Coronary artery (tissue), 2 donors: ENCODE data around the gene EPN3.

Source experiments
- DNase-seq: peaks from one replicate; pipeline ENCODE4 v3.0.0-alpha.2; 2017; ENCODE audit warnings: low spot score
- H3K27ac ChIP-seq, 2 donors: fragments of 200-600 bp; sonication (generic); one replicate each; pipeline ENCODE4 v1.5.1; 2016 to 2019
- H3K4me3 ChIP-seq: fragments of 200-600 bp; sonication (generic); 2 replicates; pipeline ENCODE4 v1.5.1; 2016; ENCODE audit warnings: mild to moderate bottlenecking, moderate library complexity
- TF ChIP-seq, protein P1 (sequence below): fragments of 200-600 bp; sonication (generic); IDR thresholded peaks from one replicate; pipeline ENCODE4 v1.5.1; 2019; ENCODE audit warnings: antibody characterized with exemption

EPN3 gene

DNA sequence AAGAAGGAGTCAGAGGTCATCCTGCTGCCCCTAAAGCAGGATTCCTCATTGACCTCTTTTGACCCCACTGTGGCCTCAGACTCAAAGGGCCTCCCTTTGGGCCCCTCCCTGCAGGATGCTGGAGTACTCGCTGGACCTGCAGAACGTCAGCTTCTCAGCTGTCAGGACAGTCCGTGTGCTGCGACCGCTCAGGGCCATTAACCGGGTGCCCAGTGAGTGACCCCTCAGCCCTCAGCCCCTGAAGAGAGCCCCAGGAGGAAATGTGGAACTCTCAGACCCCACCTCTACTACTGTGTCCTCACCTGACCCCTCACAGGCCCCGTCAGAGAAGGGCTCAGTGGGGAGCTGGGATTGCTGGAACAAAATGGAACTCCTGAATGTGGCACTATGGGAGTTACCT lies 37.1 kb downstream of the EPN3 start:
- no peak for DNase-seq
- no peak overlapping the region for H3K4me3 ChIP-seq
- TF ChIP-seq, protein P1, sequence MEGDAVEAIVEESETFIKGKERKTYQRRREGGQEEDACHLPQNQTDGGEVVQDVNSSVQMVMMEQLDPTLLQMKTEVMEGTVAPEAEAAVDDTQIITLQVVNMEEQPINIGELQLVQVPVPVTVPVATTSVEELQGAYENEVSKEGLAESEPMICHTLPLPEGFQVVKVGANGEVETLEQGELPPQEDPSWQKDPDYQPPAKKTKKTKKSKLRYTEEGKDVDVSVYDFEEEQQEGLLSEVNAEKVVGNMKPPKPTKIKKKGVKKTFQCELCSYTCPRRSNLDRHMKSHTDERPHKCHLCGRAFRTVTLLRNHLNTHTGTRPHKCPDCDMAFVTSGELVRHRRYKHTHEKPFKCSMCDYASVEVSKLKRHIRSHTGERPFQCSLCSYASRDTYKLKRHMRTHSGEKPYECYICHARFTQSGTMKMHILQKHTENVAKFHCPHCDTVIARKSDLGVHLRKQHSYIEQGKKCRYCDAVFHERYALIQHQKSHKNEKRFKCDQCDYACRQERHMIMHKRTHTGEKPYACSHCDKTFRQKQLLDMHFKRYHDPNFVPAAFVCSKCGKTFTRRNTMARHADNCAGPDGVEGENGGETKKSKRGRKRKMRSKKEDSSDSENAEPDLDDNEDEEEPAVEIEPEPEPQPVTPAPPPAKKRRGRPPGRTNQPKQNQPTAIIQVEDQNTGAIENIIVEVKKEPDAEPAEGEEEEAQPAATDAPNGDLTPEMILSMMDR, result no peak
- no peak overlapping the region for H3K27ac ChIP-seq

DNA sequence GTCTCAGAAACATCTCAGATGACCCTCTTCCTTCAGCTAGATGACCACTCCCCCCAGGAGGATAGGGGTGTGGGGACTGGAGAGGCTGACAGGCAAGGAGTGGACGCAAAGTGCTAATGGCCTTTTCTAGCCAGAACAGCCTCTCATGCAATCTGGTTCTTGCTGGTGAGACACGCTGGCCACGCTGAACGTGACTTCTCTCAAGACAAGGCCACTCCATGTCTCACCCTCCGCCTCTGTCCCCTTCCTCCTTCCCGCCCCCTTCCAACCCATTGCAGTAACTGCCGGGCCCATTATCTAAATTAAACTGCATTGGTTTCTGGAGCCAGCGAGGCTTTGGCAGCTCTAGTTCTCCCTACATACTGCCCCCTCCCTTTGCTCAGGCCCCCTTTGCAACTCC lies 37.5 kb downstream of the EPN3 start:
- no peak for DNase-seq
- TF ChIP-seq, protein P1, result no peak
- no peak overlapping the region for H3K4me3 ChIP-seq
- H3K27ac ChIP-seq, result no peak overlapping the region

DNA sequence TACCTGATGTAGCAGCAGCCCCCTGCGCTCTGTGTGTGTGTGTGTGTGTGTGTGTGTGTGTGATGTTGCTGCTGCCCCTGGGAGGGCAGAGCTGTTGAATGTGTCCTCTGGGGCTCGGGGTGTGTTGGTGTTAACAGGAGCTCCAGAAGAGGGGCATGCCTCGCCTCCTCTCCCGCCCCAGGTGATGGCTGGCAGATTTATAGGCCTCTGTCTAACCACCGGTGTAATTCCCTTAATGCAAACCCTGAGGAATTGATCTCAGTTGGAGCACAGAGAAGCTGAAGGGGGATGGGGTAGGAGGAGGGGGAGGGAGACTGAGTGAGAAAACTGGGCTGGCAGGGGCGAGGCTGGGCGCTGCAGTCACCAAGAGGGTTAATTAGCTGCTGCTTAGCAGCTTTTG lies 38.0 kb downstream of the EPN3 start:
- Histone ChIP-seq H3K4me3 (no peak overlapping the region), H3K27ac (no peak overlapping the region)
- TF ChIP-seq, protein P1, result no peak
- no peak for DNase-seq

DNA sequence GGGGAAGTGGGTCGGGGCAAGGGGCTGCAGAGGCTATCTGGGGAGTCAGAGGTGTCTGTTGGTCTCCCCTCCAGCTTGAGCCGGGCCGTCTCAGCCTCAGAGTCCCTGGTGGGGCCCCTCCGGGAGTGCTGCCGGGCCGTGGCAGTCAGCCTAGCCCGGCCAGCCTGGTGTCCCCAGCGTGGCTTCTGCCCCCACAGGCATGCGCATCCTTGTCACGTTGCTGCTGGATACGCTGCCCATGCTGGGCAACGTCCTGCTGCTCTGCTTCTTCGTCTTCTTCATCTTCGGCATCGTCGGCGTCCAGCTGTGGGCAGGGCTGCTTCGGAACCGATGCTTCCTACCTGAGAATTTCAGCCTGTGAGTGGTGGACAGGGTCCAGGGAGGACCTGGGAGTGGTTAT lies 39.1 kb downstream of the EPN3 start:
- Histone ChIP-seq H3K4me3 (no peak overlapping the region), H3K27ac (no peak overlapping the region)
- DNase-seq, result no peak
- TF ChIP-seq, protein P1, result no peak

DNA sequence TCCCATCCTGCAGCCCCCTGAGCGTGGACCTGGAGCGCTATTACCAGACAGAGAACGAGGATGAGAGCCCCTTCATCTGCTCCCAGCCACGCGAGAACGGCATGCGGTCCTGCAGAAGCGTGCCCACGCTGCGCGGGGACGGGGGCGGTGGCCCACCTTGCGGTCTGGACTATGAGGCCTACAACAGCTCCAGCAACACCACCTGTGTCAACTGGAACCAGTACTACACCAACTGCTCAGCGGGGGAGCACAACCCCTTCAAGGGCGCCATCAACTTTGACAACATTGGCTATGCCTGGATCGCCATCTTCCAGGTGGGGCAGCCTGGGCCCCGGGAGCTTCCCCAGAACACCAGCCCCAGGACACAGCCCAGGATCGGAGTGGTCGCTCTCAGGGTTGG lies 40.0 kb downstream of the EPN3 start:
- TF ChIP-seq, protein P1, result no peak
- H3K27ac ChIP-seq, result no peak overlapping the region

DNA sequence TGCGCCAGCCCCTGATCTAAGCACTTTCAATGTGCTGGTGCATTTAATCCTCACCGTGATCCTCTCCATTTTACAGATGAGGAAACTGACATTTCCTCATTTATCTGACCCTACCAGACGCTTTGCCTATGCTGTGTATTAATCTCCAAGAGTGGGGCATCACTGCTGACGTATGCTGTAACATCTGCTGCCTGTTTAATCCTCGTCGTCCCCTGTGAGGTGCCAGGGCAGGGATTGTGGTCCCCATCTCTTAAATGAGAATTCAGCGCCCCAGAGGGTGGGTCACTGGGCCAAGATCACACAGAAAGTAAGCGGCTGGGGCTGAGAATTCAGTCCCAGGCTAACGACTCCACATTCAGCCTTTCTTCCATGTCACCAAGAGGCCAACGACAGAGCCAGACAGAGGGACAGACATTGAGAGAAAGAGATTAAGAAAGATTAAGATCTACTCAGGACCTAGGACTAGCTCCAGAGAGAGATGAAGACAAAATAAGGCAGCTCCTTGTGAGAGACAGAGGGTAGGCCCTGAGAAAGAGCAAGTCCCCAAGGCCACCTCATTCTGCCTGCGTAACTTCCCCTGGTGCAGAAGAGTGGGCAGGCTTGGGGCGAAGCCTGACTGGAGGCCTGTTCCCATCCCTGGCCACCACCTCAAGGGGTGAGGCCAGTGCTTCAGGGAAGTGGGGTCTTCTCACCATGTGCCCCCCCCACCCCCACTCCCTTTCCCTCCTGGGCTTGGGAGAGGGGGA lies 41.5 kb downstream of the EPN3 start:
- Histone ChIP-seq H3K27ac (no peak overlapping the region), H3K4me3 (no peak overlapping the region)
- TF ChIP-seq, protein P1, result no peak
- no peak for DNase-seq

More for the DNA sequence above, 40.0 kb downstream of the EPN3 start:
- H3K4me3 ChIP-seq, result no peak overlapping the region
- DNase-seq, result no peak

DNA sequence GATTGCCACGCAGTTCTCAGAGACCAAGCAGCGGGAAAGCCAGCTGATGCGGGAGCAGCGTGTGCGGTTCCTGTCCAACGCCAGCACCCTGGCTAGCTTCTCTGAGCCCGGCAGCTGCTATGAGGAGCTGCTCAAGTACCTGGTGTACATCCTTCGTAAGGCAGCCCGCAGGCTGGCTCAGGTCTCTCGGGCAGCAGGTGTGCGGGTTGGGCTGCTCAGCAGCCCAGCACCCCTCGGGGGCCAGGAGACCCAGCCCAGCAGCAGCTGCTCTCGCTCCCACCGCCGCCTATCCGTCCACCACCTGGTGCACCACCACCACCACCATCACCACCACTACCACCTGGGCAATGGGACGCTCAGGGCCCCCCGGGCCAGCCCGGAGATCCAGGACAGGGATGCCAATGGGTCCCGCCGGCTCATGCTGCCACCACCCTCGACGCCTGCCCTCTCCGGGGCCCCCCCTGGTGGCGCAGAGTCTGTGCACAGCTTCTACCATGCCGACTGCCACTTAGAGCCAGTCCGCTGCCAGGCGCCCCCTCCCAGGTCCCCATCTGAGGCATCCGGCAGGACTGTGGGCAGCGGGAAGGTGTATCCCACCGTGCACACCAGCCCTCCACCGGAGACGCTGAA lies 43.2 kb downstream of the EPN3 start:
- DNase-seq, result no peak
- H3K27ac ChIP-seq, result no peak overlapping the region
- no peak overlapping the region for H3K4me3 ChIP-seq
- TF ChIP-seq, protein P1, result no peak
